Kidney (tissue), 14 donors: ENCODE measurements around the gene NLGN3. TPM values are rescaled to one million over a fixed set of nuclear protein-coding genes. Genes with fewer than 3 reads are reported as not detected.

Experiments used
- DNase-seq, 5 donors: peaks; one replicate each; pipeline ENCODE4 v3.0.0-alpha.2; 2013 to 2020
- FAIRE-seq: peaks from 2 replicates; lab custom pipeline; 2012; peaks lifted over from hg19 to GRCh38; lab: Jason Lieb, UNC
- H3K27ac ChIP-seq, 2 donors: one replicate each; pipeline ENCODE4 v1.7.0; 2013; ENCODE audit warnings: low read depth in 2 of 2, low read length in 2 of 2, inconsistent platforms in 1 of 2
- H3K27me3 ChIP-seq: one replicate; pipeline ENCODE4 v1.7.1; 2013; ENCODE audit warnings: low read length, inconsistent platforms; ENCODE audit not compliant: control insufficient read depth, insufficient read depth
- H3K36me3 ChIP-seq, 3 donors: one replicate each; pipeline versions ENCODE4 v1.7.0 to v1.7.1; 2013; ENCODE audit warnings: low read length in 3 of 3, control low read depth in 1 of 3, inconsistent platforms in 1 of 3; ENCODE audit not compliant: insufficient read depth in 3 of 3, control insufficient read depth in 2 of 3
- H3K4me1 ChIP-seq, 3 donors: one replicate each; pipeline versions ENCODE4 v1.7.0 to v1.7.1; 2013; ENCODE audit warnings: low read length in 3 of 3, inconsistent platforms in 1 of 3, low read depth in 1 of 3; ENCODE audit not compliant: control insufficient read depth in 2 of 3, insufficient read depth in 2 of 3
- H3K4me3 ChIP-seq, 3 donors: one replicate each; pipeline versions ENCODE4 v1.7.0 to v1.8.1; 2013; ENCODE audit warnings: low read length in 3 of 3, control low read depth in 1 of 3, inconsistent platforms in 1 of 3
- H3K9ac ChIP-seq, 3 donors: one replicate each; pipeline versions ENCODE4 v1.7.0 to v1.7.1; 2013; ENCODE audit warnings: low read length in 3 of 3, control low read depth in 1 of 3, inconsistent platforms in 1 of 3
- H3K9me3 ChIP-seq, 3 donors: one replicate each; pipeline versions ENCODE4 v1.7.0 to v1.7.1; 2013; ENCODE audit warnings: low read length in 3 of 3, control low read depth in 1 of 3, inconsistent platforms in 1 of 3; ENCODE audit not compliant: control insufficient read depth in 2 of 3, insufficient read depth in 1 of 3
- CTCF ChIP-seq: IDR thresholded peaks from 3 replicates; pipeline ENCODE4 v1.5.1; 2012; ENCODE audit warnings: mild to moderate bottlenecking, moderate library complexity, borderline replicate concordance; ENCODE audit not compliant: insufficient read depth; ENCODE audit errors: extremely low read depth
- intact Hi-C: fragments of 100-400 bp; cut with DNase I; formaldehyde crosslinking; loops from one replicate; pipeline ENCODE4 v1.11.1; 2022
- polyA plus RNA-seq: library from polyadenylated mRNA; stranded (reverse); fragments of 350-450 nt; fragmentation: Illumina TruSeq; extraction: RNeasy Lipid Tissue Mini Kit (QIAGEN cat#74804); gene quantifications from one replicate; pipeline ENCODE4 v1.2.3, GENCODE V29; 2014; ENCODE audit warnings: low read depth, low replicate concordance; ENCODE audit not compliant: insufficient read depth
- total RNA-seq: library from RNA; stranded (reverse); fragmentation: NEBNext Ultra II Directional; extraction: Animal tissue kit (Norgen Biotek cat#: 25700); gene quantifications from one replicate; pipeline ENCODE4 v1.2.1, GENCODE V29; 2021
- donor health status: control.
- donor health status: control.
- donor health status: control.
- donor health status: control.
- donor health status: control.
- donor health status: DM: yes; HTN: yes; CAD: no.
- donor health status: Normal renal cell carcinoma (clear cell type).

Gene NLGN3
- total and polyA plus RNA-seq, 2 donors from 2014 or later, result 0.82 to 0.97 TPM

DNA sequence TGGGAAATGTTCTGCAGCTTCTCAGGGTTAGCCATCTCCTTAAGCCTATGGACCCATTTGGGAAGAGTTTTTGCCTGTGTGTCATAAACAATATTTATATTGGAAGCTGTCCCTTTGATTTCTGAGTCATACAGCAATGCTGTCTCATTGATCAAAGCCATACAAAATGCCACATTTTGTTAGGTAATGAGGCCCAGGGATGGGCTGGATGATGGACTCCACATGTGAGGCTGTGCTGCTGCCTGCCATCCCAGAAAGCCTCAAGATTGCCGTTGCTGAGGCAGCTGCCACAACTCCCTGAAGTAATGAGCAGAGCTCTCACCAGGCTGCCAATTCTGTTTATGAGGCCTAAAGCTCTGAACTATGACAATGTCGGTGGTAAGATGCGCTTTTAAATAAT is 66.2 kb downstream of the NLGN3 start:
- DNase-seq, result no peak
- intact Hi-C loops, result no loop called here
- no peaks in the 10 kb centered on the region for H3K27me3 ChIP-seq
- H3K4me1 ChIP-seq, result peaks cover 0 to 3% (median 2%) of the 10 kb centered on the region in 3 donors
- H3K36me3 ChIP-seq, result no peaks in the 10 kb centered on the region
- H3K27ac ChIP-seq, result no peak overlapping the region
- FAIRE-seq, result no peak
- no peaks in the 10 kb centered on the region for H3K9me3 ChIP-seq
- no peak overlapping the region for H3K9ac ChIP-seq
- no peak for TF ChIP-seq CTCF
- H3K4me3 ChIP-seq, result no peak overlapping the region

- DNase-seq (no peak), FAIRE-seq (no peak)
- TF ChIP-seq CTCF, result no peak
- Histone ChIP-seq H3K9me3 (no peaks in the 10 kb centered on the region), H3K27ac (no peak overlapping the region), H3K9ac (no peak overlapping the region), H3K27me3 (no peaks in the 10 kb centered on the region), H3K36me3 (no peaks in the 10 kb centered on the region), H3K4me3 (no peak overlapping the region), H3K4me1 (peaks cover 0 to 3% (median 2%) of the 10 kb centered on the region in 3 donors)
- intact Hi-C loops, result no loop called here
These were observed 67.9 kb downstream of the NLGN3 start for GRCh38 chrX:71212536-71212935.

DNA sequence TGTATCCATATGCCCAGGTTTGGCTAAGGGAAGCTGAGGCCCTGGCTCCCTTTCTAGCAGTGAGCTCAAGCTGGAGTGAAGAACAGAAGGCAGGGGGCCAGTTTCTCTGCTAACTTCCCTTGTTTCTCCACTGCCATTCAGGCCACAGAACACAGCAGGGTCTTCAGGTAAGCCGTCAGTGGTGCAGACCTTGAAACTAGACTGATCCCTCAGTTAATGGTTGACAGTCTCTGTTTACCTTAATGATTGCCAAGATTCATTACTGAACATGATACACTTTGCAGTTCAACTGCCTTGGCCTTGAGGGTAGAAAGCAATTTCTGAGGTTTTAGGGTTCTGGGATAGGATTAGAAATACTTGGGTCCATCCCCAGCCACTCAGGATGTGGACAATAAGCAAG is 69.5 kb downstream of the NLGN3 start:
- no peak for TF ChIP-seq CTCF
- H3K27me3 ChIP-seq, result no peaks in the 10 kb centered on the region
- intact Hi-C loops, result no loop called here
- H3K4me3 ChIP-seq, result no peak overlapping the region
- H3K9me3 ChIP-seq, result no peaks in the 10 kb centered on the region
- peaks cover 0 to 3% (median 2%) of the 10 kb centered on the region in 3 donors for H3K4me1 ChIP-seq
- H3K9ac ChIP-seq, result no peak overlapping the region
- peak overlapping the region in 1 of 2 donors; percentile 57 for H3K27ac ChIP-seq
- FAIRE-seq (no peak), DNase-seq (peak in 2 of 5 donors; percentile 34 to 54)
- H3K36me3 ChIP-seq, result no peaks in the 10 kb centered on the region

- FAIRE-seq (no peak), DNase-seq (peak; percentile 48 to 75 (median 63))
- TF ChIP-seq CTCF, result no peak
- H3K4me1 ChIP-seq, result peaks cover 0 to 3% (median 2%) of the 10 kb centered on the region in 3 donors
- peak overlapping the region; percentile 30 to 65 (median 54) for H3K4me3 ChIP-seq
- no peaks in the 10 kb centered on the region for H3K36me3 ChIP-seq
- no peaks in the 10 kb centered on the region for H3K9me3 ChIP-seq
- intact Hi-C loops, result no loop called here
- peak overlapping the region in 1 of 3 donors; percentile 51 for H3K9ac ChIP-seq
- peak overlapping the region; percentile 57 to 60 for H3K27ac ChIP-seq
- H3K27me3 ChIP-seq, result no peaks in the 10 kb centered on the region
These were observed 70.1 kb downstream of the NLGN3 start for GRCh38 chrX:71214604-71215337.
